HG03064 (cell line): ENCODE measurements around the gene AGL.
"Not testable (repeated sequence)": the region's sequence is repeated elsewhere in the genome, so short reads cannot be mapped to it uniquely, and the experiment has no call there.

Source experiments
- ATAC-seq: cut with Tn5 transposase; IDR thresholded peaks from one replicate; pipeline ENCODE4 v1.9.1; 2021; ENCODE audit warnings: low read depth; ENCODE audit not compliant: unreplicated experiment

AGL gene

GRCh38 chr1:99972066-99972465 is 121.9 kb downstream of the AGL start:
- not testable (repeated sequence) for ATAC-seq
